Muscle layer of duodenum (tissue), 2 donors: Measurements from ENCODE around the gene JADE3.

Experiments
- H3K27ac ChIP-seq: one replicate; pipeline ENCODE4 v1.7.0; 2013; ENCODE audit warnings: mild to moderate bottlenecking, low read length
- H3K27me3 ChIP-seq: one replicate; pipeline ENCODE4 v1.7.0; 2013; ENCODE audit warnings: low read depth, mild to moderate bottlenecking, control low read depth, low read length
- H3K36me3 ChIP-seq, 2 donors: one replicate each; pipeline ENCODE4 v1.7.0; 2013; ENCODE audit warnings: low read length in 2 of 2, control low read depth in 1 of 2, mild to moderate bottlenecking in 1 of 2; ENCODE audit not compliant: insufficient read depth in 2 of 2, control insufficient read depth in 1 of 2
- H3K4me1 ChIP-seq, 2 donors: one replicate each; pipeline ENCODE4 v1.7.0; 2013; ENCODE audit warnings: low read length in 2 of 2, mild to moderate bottlenecking in 2 of 2, control low read depth in 1 of 2, moderate library complexity in 1 of 2; ENCODE audit not compliant: insufficient read depth in 2 of 2, control insufficient read depth in 1 of 2
- H3K4me3 ChIP-seq, 2 donors: one replicate each; pipeline ENCODE4 v1.7.0; 2013; ENCODE audit warnings: low read length in 2 of 2, low read depth in 1 of 2, mild to moderate bottlenecking in 1 of 2
- H3K9me3 ChIP-seq, 2 donors: one replicate each; pipeline ENCODE4 v1.7.0; 2013; ENCODE audit warnings: low read length in 2 of 2, control low read depth in 1 of 2, mild to moderate bottlenecking in 1 of 2; ENCODE audit not compliant: control insufficient read depth in 1 of 2
- donor health status: healthy.

The JADE3 gene

DNA sequence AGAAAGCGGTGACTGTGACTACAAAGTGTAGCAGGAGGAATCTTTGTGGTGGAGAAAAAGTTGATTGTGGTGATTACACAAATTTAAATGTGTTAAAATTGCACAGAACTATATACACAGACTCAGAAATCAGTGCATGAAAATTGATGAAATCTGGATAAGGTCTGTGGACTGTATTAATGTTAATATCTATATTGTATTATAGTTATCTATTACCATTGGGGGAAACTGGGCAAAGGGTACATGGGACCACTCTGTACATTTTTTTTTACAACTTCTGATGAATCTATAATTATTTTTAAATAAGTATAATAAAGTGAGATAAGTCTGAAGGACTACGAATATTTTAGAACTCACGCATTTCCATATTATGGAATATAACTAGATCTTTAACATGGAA lies 1.8 kb upstream of the JADE3 start:
- Histone ChIP-seq H3K27me3 (no peaks in the 10 kb centered on the region), H3K36me3 (no peaks in the 10 kb centered on the region), H3K4me3 (no peak overlapping the region), H3K9me3 (no peaks in the 10 kb centered on the region), H3K4me1 (peaks cover 0 to 5% of the 10 kb centered on the region in 2 donors), H3K27ac (no peak overlapping the region)

DNA sequence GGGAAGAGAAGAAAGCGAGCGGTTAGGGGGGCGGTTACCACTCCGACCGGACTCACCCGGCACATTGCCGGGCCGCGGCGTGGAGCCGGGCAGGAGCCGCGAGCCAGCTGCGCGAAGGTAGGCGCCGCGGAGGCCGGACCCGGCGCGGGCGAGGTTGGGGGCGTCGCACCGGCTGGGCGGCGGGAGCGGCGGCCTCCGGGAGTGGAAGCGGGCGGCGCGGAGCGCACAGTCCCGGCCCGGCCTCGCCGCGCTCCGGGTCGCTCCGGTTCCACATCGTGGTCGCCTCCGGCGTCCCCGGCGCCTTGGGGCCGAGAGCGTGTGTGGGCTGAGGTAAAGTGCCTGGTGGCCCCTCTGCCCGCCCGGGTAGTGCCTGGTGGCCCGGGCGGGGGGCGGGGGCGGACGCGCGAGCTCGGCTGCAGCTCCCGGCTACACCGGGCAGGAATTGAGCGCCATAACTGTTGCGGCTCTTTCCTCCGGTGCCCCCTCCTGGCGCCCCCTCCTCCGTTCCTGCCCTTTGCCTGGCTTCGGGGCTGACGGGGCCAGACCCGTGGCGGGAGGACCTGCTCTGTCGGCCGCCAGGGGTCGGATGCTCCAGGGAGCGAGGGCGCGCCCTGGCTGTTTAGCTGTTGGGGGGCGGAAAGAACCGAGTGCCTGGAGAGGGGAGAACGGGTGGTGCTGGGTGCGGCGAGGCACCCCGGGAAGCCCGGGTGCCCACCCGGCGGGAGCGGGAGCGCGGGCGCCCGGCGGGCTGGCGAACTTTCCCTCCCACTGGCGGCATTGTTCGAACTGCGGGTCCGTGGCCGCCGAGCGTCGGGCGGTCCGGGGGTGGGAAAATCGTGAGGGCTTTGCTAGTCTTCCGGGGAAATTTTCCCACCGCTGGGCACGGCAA lies 626 bp downstream of the JADE3 start:
- no peak overlapping the region for H3K27ac ChIP-seq
- H3K4me3 ChIP-seq = peak overlapping the region; percentile 61 to 73
- H3K27me3 ChIP-seq = no peaks in the 10 kb centered on the region
- H3K9me3 ChIP-seq = no peaks in the 10 kb centered on the region
- H3K36me3 ChIP-seq = no peaks in the 10 kb centered on the region
- H3K4me1 ChIP-seq = peaks cover 0 to 5% of the 10 kb centered on the region in 2 donors

DNA sequence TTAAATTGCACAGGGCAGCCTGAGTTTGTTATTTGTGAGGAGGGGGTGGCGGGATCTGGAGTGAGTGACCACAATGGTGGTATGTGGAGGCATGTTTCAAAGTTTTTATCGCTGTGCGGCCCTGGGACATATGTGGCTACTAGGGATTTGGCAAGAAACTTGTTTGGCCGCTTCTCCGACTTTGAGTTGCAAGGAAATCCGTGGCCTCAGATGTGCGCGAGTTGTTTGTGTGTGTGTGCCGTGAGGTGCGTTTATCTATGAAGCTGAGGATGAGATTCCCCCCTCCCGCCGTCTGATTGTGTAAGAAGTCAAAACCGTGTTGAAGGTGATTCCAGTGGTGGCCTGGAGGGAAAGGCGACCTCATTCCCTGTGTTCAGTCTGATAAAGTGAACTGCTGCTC lies 1.4 kb downstream of the JADE3 start:
- no peaks in the 10 kb centered on the region for H3K27me3 ChIP-seq
- H3K4me1 ChIP-seq = peaks cover 0 to 5% of the 10 kb centered on the region in 2 donors
- no peak overlapping the region for H3K27ac ChIP-seq
- no peaks in the 10 kb centered on the region for H3K9me3 ChIP-seq
- H3K36me3 ChIP-seq = no peaks in the 10 kb centered on the region
- peak overlapping the region; percentile 61 to 73 for H3K4me3 ChIP-seq

DNA sequence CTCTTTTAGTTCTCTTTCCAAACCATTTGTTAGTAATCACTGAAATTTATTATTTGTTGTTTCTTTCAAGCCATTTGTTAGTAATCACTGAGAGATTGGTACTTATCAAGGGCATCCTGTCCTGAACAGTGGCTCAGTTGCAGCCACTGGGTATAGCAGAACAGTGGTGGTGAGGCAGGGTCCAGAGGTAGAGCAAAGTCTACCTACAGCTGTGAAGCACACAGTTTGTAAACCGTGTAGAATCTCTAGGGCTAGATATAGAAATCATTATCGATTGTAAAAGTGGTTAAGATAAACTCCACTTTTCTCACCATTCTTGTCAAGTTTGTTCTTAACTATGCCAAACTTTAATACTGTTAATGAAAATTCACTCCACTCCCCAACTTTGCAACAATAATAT lies 4.1 kb downstream of the JADE3 start:
- H3K27me3 ChIP-seq = no peaks in the 10 kb centered on the region
- no peak overlapping the region for H3K4me3 ChIP-seq
- H3K9me3 ChIP-seq = no peaks in the 10 kb centered on the region
- H3K27ac ChIP-seq = no peak overlapping the region
- no peaks in the 10 kb centered on the region for H3K36me3 ChIP-seq
- peaks cover 0 to 5% of the 10 kb centered on the region in 2 donors for H3K4me1 ChIP-seq

DNA sequence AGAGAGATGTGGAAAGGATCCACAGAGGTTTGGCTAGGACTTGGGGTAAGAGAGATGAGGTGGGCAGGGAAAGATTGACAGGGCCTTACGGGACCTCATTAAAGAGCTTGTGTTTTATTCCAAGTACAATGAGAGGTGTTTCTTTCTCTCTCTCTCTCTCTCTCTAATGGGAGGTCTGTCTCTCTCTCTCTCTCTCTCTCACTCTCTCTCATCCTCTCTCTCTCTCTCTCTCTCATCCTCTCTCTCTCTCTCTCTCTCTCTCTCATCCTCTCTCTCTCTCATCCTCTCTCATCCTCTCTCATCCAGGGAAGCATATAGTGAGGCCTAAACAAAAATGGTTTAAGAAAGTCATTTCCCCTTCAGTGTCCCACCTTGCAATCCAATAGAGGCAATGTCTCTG lies 5.4 kb downstream of the JADE3 start:
- Histone ChIP-seq H3K36me3 (no peaks in the 10 kb centered on the region), H3K27ac (no peak overlapping the region), H3K9me3 (no peaks in the 10 kb centered on the region), H3K27me3 (no peaks in the 10 kb centered on the region), H3K4me3 (no peak overlapping the region), H3K4me1 (peaks cover 0 to 5% of the 10 kb centered on the region in 2 donors)

DNA sequence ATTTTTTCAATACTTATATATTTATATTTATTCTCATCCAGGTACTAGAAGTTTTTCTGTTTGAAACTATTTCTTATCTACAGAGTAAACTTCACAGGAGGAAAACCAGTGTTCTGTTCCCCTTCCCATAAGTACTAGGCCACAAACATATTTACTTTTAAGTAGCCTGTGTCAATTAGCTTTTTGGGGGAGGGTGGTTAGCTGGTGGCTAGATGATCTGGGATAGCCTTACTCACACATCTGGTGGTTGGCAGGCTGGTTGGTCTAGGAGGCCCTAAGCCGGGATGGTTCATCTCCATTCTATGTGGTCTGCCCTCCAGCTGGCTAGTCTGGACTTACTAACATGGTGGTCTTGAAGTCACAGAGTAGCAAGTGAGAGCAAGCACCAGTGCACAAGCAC lies 6.2 kb downstream of the JADE3 start:
- no peaks in the 10 kb centered on the region for H3K27me3 ChIP-seq
- no peaks in the 10 kb centered on the region for H3K36me3 ChIP-seq
- no peak overlapping the region for H3K4me3 ChIP-seq
- H3K27ac ChIP-seq = no peak overlapping the region
- H3K4me1 ChIP-seq = peaks cover 0 to 5% of the 10 kb centered on the region in 2 donors
- no peaks in the 10 kb centered on the region for H3K9me3 ChIP-seq

DNA sequence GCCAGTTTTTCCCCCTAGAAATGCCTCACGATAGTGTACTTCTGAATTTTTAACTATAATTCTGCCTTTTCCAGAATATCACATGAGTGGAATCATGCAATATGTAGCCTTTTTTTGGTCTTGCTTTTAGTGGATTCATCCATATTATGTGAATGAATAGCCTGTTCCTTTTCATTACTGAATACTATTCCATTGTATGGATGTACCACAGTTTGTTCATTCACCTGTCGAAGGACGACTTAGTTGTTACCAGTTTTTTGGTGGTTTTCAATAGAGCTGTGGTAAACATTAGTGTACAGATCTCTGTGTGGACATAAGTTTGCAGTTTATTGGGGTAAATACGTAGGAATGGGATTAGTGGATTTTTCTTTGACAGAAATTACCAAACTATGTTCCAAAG lies 8.0 kb downstream of the JADE3 start:
- no peaks in the 10 kb centered on the region for H3K4me1 ChIP-seq
- H3K27me3 ChIP-seq = no peaks in the 10 kb centered on the region
- no peaks in the 10 kb centered on the region for H3K9me3 ChIP-seq
- H3K4me3 ChIP-seq = no peak overlapping the region
- no peak overlapping the region for H3K27ac ChIP-seq
- no peaks in the 10 kb centered on the region for H3K36me3 ChIP-seq

DNA sequence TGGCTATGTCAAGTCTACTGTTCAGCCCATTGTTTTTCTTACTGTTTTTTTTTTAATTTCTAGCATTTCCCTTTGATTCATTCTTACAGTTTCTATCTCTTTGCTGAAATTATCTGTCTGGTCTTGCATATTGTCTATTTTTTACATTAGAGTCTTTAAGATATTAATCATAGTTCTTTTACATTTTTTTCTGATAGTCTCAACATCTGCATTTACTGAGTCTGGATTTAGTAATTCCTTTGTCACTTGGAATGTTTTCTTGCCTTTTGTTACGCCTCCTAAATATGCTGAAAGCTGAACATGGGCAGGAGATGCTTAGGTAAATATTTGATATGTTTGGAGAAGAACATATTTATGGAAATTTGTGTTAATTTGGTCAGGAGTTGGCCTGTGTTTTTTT lies 10.4 kb downstream of the JADE3 start:
- Histone ChIP-seq H3K36me3 (no peaks in the 10 kb centered on the region), H3K9me3 (no peaks in the 10 kb centered on the region), H3K27ac (no peak overlapping the region), H3K4me1 (no peaks in the 10 kb centered on the region), H3K4me3 (no peak overlapping the region), H3K27me3 (no peaks in the 10 kb centered on the region)

DNA sequence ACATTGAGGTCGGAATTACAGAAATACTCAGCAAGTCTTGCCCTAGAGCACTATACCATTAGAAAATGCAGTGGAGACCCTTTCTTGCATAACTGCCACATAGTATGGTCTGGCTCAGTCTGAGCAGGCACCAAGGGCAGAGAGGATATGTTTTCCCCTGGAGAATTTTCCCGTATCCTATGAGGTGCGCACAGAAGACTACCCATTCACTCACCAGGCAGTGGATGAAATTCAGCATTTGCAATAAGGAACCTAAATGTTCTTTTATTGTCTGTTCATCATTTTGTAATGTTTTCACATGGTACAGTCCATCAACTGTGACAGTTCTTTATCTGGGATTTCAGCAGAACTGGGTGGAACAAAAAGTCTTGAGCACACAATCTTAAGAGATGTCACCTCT lies 15.5 kb downstream of the JADE3 start:
- Histone ChIP-seq H3K9me3 (no peaks in the 10 kb centered on the region), H3K36me3 (no peaks in the 10 kb centered on the region), H3K27ac (no peak overlapping the region), H3K4me3 (no peak overlapping the region), H3K4me1 (no peaks in the 10 kb centered on the region), H3K27me3 (no peaks in the 10 kb centered on the region)

DNA sequence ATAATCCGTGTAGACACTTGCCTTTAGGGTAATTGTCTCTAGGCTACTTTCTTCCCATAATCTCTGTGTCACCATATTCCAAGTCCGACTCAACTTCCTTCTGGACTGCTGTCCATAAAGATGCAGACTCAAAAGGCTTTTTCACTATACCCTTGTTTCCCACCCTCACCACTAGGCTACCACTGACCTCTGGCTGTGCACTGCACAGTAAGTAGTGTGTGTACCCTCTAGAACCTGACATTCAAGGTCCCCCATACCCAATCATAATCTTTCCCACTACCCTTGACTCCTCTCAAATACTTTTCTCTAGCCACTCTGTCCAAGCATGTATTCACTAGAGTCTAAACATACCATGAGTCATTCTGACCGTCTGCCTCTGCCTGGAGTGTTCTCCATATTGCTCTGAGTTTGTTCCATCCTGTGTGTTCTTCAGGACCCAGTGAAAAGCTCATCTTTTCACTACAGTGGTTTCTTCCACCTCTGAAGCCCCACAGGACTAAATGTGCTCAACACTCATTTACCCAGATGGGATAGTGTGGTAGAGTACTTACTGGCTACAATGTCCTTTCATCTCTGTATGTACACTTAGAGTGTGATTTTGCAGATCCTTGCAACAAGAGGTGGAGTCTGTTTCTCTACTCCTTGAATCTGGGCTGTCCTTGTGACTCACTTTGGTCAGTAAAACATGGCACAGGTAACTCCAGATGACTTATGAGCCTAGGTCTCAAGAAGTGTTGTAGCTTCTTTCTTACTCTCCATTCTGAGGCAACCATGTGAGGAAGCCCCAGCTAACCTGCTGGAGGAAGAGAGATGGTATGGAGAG lies 17.4 kb downstream of the JADE3 start:
- Histone ChIP-seq H3K36me3 (no peaks in the 10 kb centered on the region), H3K27ac (no peak overlapping the region), H3K4me3 (no peak overlapping the region), H3K9me3 (no peaks in the 10 kb centered on the region), H3K4me1 (no peaks in the 10 kb centered on the region), H3K27me3 (no peaks in the 10 kb centered on the region)

DNA sequence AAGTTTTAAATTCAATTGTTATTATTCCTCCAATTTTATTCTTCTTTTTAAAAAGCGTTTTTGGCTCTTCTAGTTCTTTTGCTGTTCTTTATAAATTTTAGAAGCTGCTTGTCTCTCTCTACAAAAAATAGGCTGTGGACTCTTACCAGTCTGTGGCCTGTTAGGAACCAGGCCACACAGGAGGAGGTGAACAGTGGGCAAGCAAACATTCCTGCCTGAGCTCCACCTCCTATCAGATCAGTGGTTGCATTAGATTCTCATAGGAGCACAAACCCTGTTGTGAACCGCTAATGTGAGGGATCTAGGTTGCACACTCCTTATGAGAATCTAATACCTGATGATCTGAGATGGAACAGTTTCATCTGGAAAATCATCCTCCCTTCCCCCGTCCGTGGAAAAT lies 23.1 kb downstream of the JADE3 start:
- H3K4me1 ChIP-seq = no peaks in the 10 kb centered on the region
- no peaks in the 10 kb centered on the region for H3K9me3 ChIP-seq
- no peak overlapping the region for H3K4me3 ChIP-seq
- no peak overlapping the region for H3K27ac ChIP-seq
- H3K27me3 ChIP-seq = no peaks in the 10 kb centered on the region
- H3K36me3 ChIP-seq = no peaks in the 10 kb centered on the region
